Neural cell (in vitro differentiated cells): ENCODE measurements around the gene CHD2. TPM values are rescaled to one million over a fixed set of nuclear protein-coding genes. Genes with fewer than 3 reads are reported as not detected.

ENCODE experiments used
- H2AFZ ChIP-seq: fragments of 200-600, 300-800 bp; sonication (generic), shearing (Covaris generic); 2 replicates; pipeline ENCODE4 v1.6.0; 2014; ENCODE audit warnings: low read depth, mild to moderate bottlenecking, antibody characterized with exemption, low read length, moderate library complexity
- H3F3A ChIP-seq: fragments of 200-600 bp; shearing (Covaris generic); 2 replicates; pipeline ENCODE4 v1.6.1; 2016; ENCODE audit warnings: mild to moderate bottlenecking, moderate library complexity, mixed read lengths, antibody characterized with exemption, low read length; ENCODE audit not compliant: insufficient read depth, poor library complexity, severe bottlenecking
- H3K27ac ChIP-seq: fragments of 200-600, 300-800 bp; sonication (generic), shearing (Covaris generic); 2 replicates; pipeline ENCODE4 v1.5.1; 2014; ENCODE audit warnings: mild to moderate bottlenecking, low read length, moderate library complexity
- H3K27me3 ChIP-seq: fragments of 300-800, 200-600 bp; sonication (generic), shearing (Covaris generic); 2 replicates; pipeline ENCODE4 v1.6.0; 2014; ENCODE audit warnings: mild to moderate bottlenecking, low read depth, low read length, moderate library complexity; ENCODE audit not compliant: insufficient read depth
- H3K36me3 ChIP-seq: fragments of 300-800, 200-600 bp; sonication (generic), shearing (Covaris generic); 2 replicates; pipeline ENCODE4 v1.5.1; 2014; ENCODE audit warnings: mild to moderate bottlenecking, antibody characterized with exemption, low read length, moderate library complexity; ENCODE audit not compliant: insufficient read depth
- H3K4me2 ChIP-seq: fragments of 300-800, 200-600 bp; sonication (generic), shearing (Covaris generic); 2 replicates; pipeline ENCODE4 v1.6.0; 2014; ENCODE audit warnings: mild to moderate bottlenecking, low read length
- H3K4me3 ChIP-seq: fragments of 300-800, 200-600 bp; sonication (generic), shearing (Covaris generic); 2 replicates; pipeline ENCODE4 v1.5.1; 2014; ENCODE audit warnings: mild to moderate bottlenecking, low read length, moderate library complexity
- H3K79me2 ChIP-seq: fragments of 200-600 bp; shearing (Covaris generic); replicated peaks from 2 replicates; pipeline ENCODE4 v1.6.0; 2014; ENCODE audit warnings: mild to moderate bottlenecking, low read length, moderate library complexity; ENCODE audit not compliant: insufficient read depth
- H3K9ac ChIP-seq: fragments of 300-800, 200-600 bp; sonication (generic), shearing (Covaris generic); 2 replicates; pipeline ENCODE4 v1.6.1; 2016; ENCODE audit warnings: mild to moderate bottlenecking, low read length, mixed read lengths
- H3K9me2 ChIP-seq: fragments of 200-600 bp; shearing (Covaris generic); 2 replicates; pipeline ENCODE4 v1.6.1; 2016; ENCODE audit warnings: mild to moderate bottlenecking, low read length, mixed read lengths; ENCODE audit not compliant: insufficient read depth
- H3K9me3 ChIP-seq: fragments of 200-600, 300-800 bp; sonication (generic), shearing (Covaris generic); 2 replicates; pipeline ENCODE4 v1.6.1; 2016; ENCODE audit warnings: mild to moderate bottlenecking, mixed run types, low read length, moderate library complexity, mixed read lengths
- H4K20me1 ChIP-seq: fragments of 200-600 bp; shearing (Covaris generic); 2 replicates; pipeline ENCODE4 v1.6.1; 2016; ENCODE audit warnings: mild to moderate bottlenecking, mixed run types; ENCODE audit not compliant: insufficient read depth
- CTCF ChIP-seq: fragments of 450-650 bp; IDR thresholded peaks from 2 replicates; pipeline ENCODE4 v1.5.1; 2014; ENCODE audit warnings: antibody characterized with exemption, mild to moderate bottlenecking, moderate library complexity; ENCODE audit not compliant: poor library complexity, severe bottlenecking
- EP300 ChIP-seq: fragments of 450-650 bp; conservative IDR thresholded peaks from 2 replicates; pipeline ENCODE4 v1.6.1; 2014; ENCODE audit warnings: antibody characterized with exemption, mild to moderate bottlenecking, moderate library complexity; ENCODE audit not compliant: poor library complexity, severe bottlenecking
- EZH2 ChIP-seq: fragments of 200-600, 300-800 bp; shearing (Covaris generic), sonication (generic); IDR thresholded peaks from 2 replicates; pipeline ENCODE4 v1.6.1; 2014; ENCODE audit warnings: antibody characterized with exemption, low read length, borderline replicate concordance, mild to moderate bottlenecking; ENCODE audit not compliant: insufficient read depth, poor library complexity, severe bottlenecking
- MXI1 ChIP-seq: fragments of 450-650 bp; conservative IDR thresholded peaks from 2 replicates; pipeline ENCODE4 v1.6.1; 2014; ENCODE audit warnings: antibody characterized with exemption, mild to moderate bottlenecking; ENCODE audit not compliant: poor library complexity, severe bottlenecking
- POLR2AphosphoS5 ChIP-seq: IDR thresholded peaks from 2 replicates; pipeline ENCODE4 v1.6.1; 2012
- RAD21 ChIP-seq: fragments of 450-650 bp; conservative IDR thresholded peaks from 2 replicates; pipeline ENCODE4 v1.6.1; 2014; ENCODE audit warnings: antibody characterized with exemption, mild to moderate bottlenecking, moderate library complexity
- SMC3 ChIP-seq: fragments of 450-650 bp; conservative IDR thresholded peaks from 2 replicates; pipeline ENCODE4 v1.6.1; 2014; ENCODE audit warnings: antibody characterized with exemption, mild to moderate bottlenecking, moderate library complexity; ENCODE audit not compliant: poor library complexity
- polyA plus RNA-seq: library from polyadenylated mRNA; depleted of rRNA; stranded (reverse); fragments of >200 nt; gene quantifications from 2 replicates; pipeline ENCODE4 v1.2.3, GENCODE V29; 2014
- TF ChIP-seq, protein P1 (sequence below): IDR thresholded peaks from 2 replicates; pipeline ENCODE4 v1.6.1; 2012; ENCODE audit warnings: borderline replicate concordance

CHD2 gene
- polyA plus RNA-seq, 1 donor from 2014 or later = 113 TPM

GRCh38 chr15:92902737-92903593, 2.8 kb downstream of the CHD2 start:
- Histone ChIP-seq H3K4me3 (peak overlapping the region; percentile 66), H3K27me3 (no peaks in the 10 kb centered on the region), H3F3A (no peaks in the 10 kb centered on the region), H4K20me1 (no peaks in the 10 kb centered on the region), H3K9ac (peak overlapping the region; percentile 84), H3K27ac (peak overlapping the region; percentile 95), H3K9me3 (no peaks in the 10 kb centered on the region), H3K36me3 (peaks cover 11% of the 10 kb centered on the region), H2AFZ (no peak overlapping the region), H3K79me2 (peaks cover 96% of the 10 kb centered on the region), H3K4me2 (peak overlapping the region; percentile 97), H3K9me2 (no peaks in the 10 kb centered on the region)
- TF ChIP-seq RAD21 = no peak
- TF ChIP-seq, protein P1, sequence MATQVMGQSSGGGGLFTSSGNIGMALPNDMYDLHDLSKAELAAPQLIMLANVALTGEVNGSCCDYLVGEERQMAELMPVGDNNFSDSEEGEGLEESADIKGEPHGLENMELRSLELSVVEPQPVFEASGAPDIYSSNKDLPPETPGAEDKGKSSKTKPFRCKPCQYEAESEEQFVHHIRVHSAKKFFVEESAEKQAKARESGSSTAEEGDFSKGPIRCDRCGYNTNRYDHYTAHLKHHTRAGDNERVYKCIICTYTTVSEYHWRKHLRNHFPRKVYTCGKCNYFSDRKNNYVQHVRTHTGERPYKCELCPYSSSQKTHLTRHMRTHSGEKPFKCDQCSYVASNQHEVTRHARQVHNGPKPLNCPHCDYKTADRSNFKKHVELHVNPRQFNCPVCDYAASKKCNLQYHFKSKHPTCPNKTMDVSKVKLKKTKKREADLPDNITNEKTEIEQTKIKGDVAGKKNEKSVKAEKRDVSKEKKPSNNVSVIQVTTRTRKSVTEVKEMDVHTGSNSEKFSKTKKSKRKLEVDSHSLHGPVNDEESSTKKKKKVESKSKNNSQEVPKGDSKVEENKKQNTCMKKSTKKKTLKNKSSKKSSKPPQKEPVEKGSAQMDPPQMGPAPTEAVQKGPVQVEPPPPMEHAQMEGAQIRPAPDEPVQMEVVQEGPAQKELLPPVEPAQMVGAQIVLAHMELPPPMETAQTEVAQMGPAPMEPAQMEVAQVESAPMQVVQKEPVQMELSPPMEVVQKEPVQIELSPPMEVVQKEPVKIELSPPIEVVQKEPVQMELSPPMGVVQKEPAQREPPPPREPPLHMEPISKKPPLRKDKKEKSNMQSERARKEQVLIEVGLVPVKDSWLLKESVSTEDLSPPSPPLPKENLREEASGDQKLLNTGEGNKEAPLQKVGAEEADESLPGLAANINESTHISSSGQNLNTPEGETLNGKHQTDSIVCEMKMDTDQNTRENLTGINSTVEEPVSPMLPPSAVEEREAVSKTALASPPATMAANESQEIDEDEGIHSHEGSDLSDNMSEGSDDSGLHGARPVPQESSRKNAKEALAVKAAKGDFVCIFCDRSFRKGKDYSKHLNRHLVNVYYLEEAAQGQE = peak; percentile 3

DNA sequence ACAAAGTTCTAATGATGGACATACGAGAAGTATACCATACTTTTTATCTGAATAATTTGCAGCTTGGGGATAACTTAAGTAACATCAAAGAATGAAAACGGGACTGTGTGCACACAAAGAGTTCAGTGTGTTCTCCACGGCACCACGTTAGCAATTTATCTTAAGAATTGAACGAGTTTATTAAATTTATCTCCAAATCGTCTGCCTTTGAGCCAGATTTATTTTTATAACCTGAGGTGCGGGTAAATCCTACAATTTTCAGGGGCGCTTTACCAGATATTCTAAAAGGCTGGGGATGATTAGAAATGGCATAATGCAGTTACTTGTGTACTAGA, 3.5 kb downstream of the CHD2 start:
- Histone ChIP-seq H3K9ac (peak overlapping the region; percentile 84), H3K4me3 (peak overlapping the region; percentile 66), H2AFZ (no peak overlapping the region), H3K27me3 (no peaks in the 10 kb centered on the region), H3K9me2 (no peaks in the 10 kb centered on the region), H4K20me1 (no peaks in the 10 kb centered on the region), H3K36me3 (peaks cover 7% of the 10 kb centered on the region), H3K79me2 (peaks cover 96% of the 10 kb centered on the region), H3F3A (no peaks in the 10 kb centered on the region), H3K9me3 (no peaks in the 10 kb centered on the region), H3K27ac (peak overlapping the region; percentile 95), H3K4me2 (peak overlapping the region; percentile 97)
- TF ChIP-seq SMC3 (no peak), RAD21 (no peak), EP300 (no peak), POLR2AphosphoS5 (no peak), MXI1 (no peak), CTCF (no peak), EZH2 (no peak)
- TF ChIP-seq, protein P1 = no peak
